Astrocyte of the spinal cord (primary cell): ENCODE measurements around the gene UGT1A8.
A peak's percentile ranks its signal among the peaks of the same experiment; 100 is the strongest.
"Not testable (repeated sequence)": the region's sequence is repeated elsewhere in the genome, so short reads cannot be mapped to it uniquely, and the experiment has no call there.

Experiments used
- DNase-seq: peaks from one replicate; pipeline ENCODE4 v3.0.0; 2011; ENCODE audit warnings: low read depth, low spot score
- H3K4me3 ChIP-seq: 2 replicates; pipeline ENCODE4 v1.5.1; 2011; ENCODE audit warnings: low read depth, mild to moderate bottlenecking, low read length, moderate library complexity
- CTCF ChIP-seq: IDR thresholded peaks from 2 replicates; pipeline ENCODE4 v1.5.1; 2012; ENCODE audit warnings: low read depth, mild to moderate bottlenecking, low read length, inconsistent platforms
- in situ Hi-C: cut with HindIII; loops from 2 replicates; pipeline ENCODE4 v1.10.0; 2017; ENCODE audit warnings: low sequenced_read_pairs

The UGT1A8 gene

GRCh38 chr2:233643128-233643527 is 25.7 kb downstream of the UGT1A8 start:
- no peak for DNase-seq
- in situ Hi-C loops = no loop called here
- peak; percentile 29 for TF ChIP-seq CTCF
- H3K4me3 ChIP-seq = no peak overlapping the region

DNA sequence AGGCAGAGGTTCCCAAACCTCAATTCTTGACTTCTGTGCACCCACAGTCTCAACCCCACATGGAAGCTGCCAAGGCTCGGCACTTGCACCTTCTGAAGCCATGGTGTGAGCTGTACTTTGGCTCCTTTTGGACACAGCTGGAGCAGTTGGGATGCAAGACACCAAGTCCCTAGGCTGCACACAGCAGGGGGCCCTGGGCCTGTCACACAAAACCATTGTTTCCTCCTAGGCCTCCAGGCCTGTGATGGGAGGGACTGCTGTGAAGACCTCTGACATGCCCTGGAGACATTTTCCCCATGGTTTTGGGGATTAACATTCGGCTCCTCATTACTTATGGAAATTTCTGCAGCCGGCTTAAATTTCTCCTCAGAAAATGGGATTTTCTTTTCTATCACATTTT is 28.6 kb downstream of the UGT1A8 start:
- DNase-seq, in situ Hi-C loops, H3K4me3 ChIP-seq: not testable (repeated sequence)

- H3K4me3 ChIP-seq = no peak overlapping the region
- in situ Hi-C loops = no loop called here
- no peak for DNase-seq
- TF ChIP-seq CTCF = no peak
These were observed 33.5 kb downstream of the UGT1A8 start for GRCh38 chr2:233650981-233651380.

GRCh38 chr2:233651430-233651829 is 34.0 kb downstream of the UGT1A8 start:
- in situ Hi-C loops = no loop called here
- DNase-seq = no peak

DNA sequence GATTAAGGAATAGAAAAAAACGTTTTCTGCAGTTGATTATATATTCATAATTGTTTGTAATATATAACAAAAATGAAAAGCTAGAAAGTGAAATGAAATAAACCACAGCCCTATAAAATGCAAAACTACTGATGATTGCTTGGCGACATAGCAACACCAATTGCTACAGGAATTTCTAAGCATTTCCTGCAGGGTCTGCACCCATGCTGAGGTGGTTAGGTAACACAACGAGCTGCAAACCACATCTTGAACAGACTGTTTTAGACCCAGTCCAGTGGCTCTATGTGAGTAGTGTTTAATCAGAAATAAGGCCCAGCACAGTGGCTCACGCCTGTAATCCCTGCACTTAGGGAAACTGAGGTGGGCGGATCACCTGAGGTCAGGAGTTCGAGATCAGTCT is 37.1 kb downstream of the UGT1A8 start:
- no peak overlapping the region for H3K4me3 ChIP-seq
- no peak for DNase-seq
- no peak for TF ChIP-seq CTCF
- in situ Hi-C loops = no loop called here

More at GRCh38 chr2:233651430-233651829, 34.0 kb downstream of the UGT1A8 start:
- TF ChIP-seq CTCF = no peak
- no peak overlapping the region for H3K4me3 ChIP-seq

GRCh38 chr2:233655043-233655442 is 37.6 kb downstream of the UGT1A8 start:
- H3K4me3 ChIP-seq = no peak overlapping the region
- no peak for TF ChIP-seq CTCF
- DNase-seq = no peak
- in situ Hi-C loops = no loop called here

DNA sequence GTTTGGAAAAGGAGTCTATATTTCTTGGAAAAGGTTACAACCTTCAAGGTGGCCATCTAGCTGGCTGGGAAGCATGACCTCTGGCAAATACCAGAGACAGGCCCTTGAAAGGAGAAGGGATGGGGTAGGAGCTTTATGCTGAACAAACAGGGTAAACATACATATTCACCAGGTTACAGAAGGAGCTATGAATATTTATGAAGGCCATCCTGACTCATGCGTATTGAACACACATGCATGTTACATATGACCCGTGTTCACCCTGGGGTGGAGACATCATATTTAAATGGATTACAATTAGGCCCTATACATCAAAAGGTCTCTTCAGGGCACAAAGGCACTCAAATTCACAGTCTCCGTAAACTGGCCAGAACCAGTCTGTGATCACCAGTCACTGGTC is 38.5 kb downstream of the UGT1A8 start:
- in situ Hi-C loops, DNase-seq, H3K4me3 ChIP-seq: not testable (repeated sequence)

DNA sequence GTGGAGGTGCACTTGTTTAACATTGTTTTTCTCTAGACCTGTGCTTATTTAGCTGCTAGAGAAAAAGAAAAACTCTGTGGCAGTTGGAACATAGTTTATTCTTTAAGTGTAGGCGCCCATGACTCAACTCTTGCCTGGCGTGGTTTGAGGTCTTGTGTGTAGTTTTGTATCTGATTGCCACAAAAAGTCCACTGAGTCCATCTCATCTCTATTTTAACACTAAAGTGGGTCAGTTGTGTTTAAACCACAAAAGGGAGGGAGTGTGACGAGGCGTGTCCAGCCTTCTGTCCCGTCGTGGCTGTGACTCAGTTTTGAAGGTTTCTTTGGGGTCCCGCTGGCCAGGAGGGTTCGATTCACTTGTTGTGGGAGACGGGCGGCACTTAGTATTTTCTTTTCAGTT is 39.0 kb downstream of the UGT1A8 start:
- in situ Hi-C loops = no loop called here
- no peak overlapping the region for H3K4me3 ChIP-seq
- no peak for TF ChIP-seq CTCF
- no peak for DNase-seq
